GM21526 (cell line): ENCODE measurements around the gene PLEKHS1.
"Not testable (repeated sequence)": the region's sequence is repeated elsewhere in the genome, so short reads cannot be mapped to it uniquely, and the experiment has no call there.

Source experiments
- ATAC-seq: cut with Tn5 transposase; IDR thresholded peaks from one replicate; pipeline ENCODE4 v1.9.1; 2021; ENCODE audit warnings: moderate library complexity; ENCODE audit not compliant: unreplicated experiment, low FRiP score

PLEKHS1 gene

GRCh38 chr10:113739577-113739976 is 11.9 kb upstream of the PLEKHS1 start:
- ATAC-seq, result no peak

- no peak for ATAC-seq
These were observed 10.6 kb upstream of the PLEKHS1 start for GRCh38 chr10:113740850-113741249.

DNA sequence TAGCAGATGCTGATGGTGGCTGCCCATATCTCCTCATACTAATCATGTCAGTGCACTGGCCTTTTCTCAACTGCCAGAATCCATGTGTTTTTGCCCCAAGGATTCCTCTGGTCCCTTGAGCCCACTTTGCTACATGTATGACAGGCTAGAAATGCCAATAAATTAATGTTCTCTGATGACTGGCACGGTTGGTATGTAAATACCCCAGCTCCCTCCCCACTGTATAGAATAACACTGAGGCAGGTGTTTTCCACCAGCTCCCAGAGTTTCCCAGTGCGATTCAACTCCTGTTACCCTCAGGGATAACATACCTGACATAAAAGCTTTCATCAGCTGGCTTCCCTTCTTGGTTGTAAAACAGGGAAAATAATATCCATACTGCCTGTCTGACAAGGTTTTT is 9.0 kb upstream of the PLEKHS1 start:
- no peak for ATAC-seq

- ATAC-seq, result no peak
These were observed 7.9 kb upstream of the PLEKHS1 start for GRCh38 chr10:113743594-113743993.

GRCh38 chr10:113745374-113745773 is 6.1 kb upstream of the PLEKHS1 start:
- ATAC-seq, result no peak

GRCh38 chr10:113746217-113746957 is 5.1 kb upstream of the PLEKHS1 start:
- no peak for ATAC-seq

DNA sequence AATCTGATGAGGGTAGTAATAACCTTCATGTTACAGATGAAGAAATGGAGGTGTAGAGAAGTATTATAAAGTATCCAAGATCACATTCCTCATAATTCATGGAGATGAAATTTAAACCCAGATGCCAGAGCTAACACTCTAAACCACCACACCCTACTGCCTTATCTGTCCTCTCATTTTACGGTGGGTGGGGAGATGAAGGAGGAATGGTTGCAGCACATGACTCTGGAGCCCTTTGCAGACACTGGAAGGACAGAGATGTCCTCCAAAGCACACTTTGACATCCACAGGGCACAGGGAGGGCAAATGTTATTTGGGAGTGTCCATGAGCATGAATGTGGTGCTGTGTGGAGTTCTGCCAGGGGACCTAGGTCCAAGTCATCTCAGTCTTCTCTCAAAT is 1.1 kb downstream of the PLEKHS1 start:
- no peak for ATAC-seq

DNA sequence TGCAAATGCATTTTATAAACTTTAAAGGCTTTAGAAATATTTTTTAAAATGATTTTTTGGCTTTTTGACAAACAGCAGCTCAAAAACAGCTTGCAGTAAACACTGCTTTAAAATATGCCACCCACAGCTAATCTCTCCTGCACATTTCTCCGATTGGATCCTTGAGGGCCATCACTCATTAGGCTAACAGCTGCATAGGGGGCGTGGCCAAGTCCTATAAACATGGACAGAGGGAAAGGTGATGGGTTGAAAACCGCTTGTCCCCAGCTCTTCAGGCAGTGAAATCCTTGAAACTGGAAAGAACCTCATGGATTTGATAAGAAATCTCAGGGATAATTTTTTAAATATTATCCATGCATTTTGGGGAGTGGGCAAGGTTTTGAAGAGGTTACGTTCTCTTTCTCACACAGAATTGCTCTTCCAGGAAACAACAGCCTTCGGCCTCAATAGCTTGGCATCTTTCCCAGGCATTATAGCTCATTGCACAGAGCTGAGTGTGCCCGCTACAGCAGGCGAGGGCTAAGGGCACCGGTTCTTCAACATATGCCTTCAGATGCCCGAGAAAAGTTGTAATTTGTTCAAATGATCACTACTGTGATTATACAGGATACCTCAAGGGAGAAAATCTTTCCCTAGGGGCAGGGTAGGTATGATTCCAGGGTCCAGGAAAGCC is 1.7 kb downstream of the PLEKHS1 start:
- no peak for ATAC-seq

- no peak for ATAC-seq
These were observed 2.6 kb downstream of the PLEKHS1 start for GRCh38 chr10:113754125-113754524.

GRCh38 chr10:113754768-113755167 is 3.3 kb downstream of the PLEKHS1 start:
- ATAC-seq, result no peak

DNA sequence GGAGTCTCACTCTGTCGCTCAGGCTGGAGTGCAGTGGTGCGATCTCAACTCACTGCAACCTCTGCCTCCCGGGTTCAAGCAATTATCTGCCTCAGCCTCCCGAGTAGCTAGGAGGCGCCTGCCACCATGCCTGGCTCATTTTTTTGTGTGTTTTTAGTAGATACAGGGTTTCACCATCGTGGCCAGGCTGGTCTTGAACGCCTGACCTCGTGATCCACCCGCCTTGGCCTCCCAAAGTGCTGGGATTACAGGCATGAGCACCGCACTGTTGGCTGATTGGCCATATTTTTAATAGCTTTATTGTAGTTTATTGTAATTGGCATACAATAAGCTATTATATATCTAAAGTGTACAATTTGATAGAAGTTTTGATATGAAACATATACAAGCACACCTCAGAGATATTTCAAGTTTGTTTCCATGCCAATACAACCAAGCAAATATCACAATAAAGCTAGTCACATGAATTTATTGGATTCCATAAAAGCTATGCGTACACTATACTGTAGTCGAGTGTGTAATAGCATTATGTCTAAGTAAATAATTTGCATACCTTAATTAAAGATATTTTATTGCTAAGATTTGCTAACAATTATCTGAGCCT is 5.6 kb downstream of the PLEKHS1 start:
- ATAC-seq, result no peak

DNA sequence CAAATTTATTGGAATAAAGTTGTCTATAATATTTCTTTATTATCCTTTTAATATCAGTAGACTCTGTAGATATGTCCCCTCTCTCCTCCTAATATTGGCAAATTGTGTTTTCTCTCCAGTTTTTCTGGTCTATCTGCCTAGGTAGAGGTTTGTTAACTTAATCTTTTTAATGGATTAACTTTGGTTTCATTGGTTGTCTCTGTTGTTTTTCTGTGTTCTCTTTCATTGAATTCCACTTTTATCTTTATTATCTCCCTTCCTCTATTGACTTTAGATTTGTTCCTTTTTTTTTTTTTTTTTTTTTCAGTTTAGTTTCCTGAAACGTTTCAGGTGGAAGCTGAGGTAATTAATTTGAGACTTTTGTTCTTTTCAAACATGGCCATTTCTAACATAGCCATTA is 10.6 kb downstream of the PLEKHS1 start:
- no peak for ATAC-seq

DNA sequence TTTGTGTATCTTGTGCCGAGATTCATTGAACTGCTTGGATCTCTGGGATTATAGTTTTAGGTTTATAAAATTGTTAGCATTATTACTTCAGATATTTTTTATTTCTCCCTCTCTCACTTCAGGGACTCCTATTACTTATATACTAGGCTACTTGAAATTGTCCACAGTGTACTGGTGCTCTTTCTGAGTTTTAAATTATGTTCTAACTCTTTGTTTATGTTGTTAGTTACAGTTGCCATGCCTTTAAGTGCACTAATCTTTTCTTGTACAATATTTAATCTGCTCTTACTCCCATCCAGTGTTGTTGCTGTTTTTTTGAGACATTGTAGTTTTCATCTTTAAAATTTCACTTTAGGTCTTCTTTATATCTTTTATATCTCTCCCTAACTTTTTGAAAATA is 13.1 kb downstream of the PLEKHS1 start:
- no peak for ATAC-seq

- ATAC-seq, result no peak
These were observed 14.4 kb downstream of the PLEKHS1 start for GRCh38 chr10:113765910-113766309.

DNA sequence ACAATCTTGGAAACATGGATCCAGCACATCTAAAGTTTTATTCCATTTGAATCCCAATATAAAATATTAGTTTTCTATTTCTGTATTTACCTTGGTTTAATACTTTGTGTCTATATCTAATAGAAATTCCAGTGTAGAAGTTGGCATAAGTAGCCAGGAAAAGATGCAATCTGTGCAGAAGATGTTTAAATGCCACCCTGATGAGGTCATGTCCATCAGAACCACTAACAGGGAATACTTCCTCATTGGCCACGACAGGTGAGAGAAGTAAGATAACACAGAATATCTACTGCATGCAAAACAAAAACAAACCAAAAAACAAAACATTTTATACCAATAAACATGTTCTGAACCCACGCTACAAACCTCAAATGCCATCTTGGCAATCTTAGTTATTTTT is 15.7 kb downstream of the PLEKHS1 start:
- ATAC-seq, result no peak

DNA sequence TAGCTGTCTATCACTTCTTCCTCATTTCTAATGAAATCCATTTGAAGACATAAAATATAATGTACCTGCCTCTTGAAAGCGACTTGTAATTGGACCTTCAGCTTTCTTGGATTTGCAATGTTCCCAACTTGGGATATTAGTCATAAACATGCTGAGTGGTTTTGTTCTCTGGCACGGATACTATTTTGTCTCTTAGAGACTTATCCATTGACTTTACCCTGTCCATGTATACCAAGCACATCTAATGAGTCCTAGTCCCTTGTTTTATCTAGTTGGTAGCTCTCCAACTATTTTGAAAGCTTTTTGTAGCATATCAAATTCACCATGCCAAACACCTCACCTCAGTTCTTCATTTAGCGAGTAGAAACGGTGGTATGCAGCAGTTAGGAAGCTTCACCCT is 18.9 kb downstream of the PLEKHS1 start:
- ATAC-seq, result no peak

DNA sequence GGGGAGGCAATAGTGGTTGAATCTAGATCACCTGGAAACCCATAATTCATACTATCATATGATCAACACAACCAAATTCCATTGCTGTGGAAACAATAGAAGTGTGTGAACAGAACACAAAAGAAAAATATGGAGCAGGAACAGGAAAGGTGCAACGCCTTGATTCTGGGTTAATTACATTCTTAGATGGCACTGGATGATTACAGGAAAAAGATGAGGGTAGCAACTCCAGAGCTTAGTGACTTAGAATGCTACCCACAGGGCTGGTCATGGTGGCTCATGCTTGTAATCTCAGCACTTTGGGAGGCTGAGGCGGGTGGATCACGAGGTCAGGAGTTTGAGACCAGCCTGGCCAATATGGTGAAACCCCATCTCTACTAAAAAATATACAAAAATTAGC is 19.6 kb downstream of the PLEKHS1 start:
- not testable (repeated sequence) for ATAC-seq

DNA sequence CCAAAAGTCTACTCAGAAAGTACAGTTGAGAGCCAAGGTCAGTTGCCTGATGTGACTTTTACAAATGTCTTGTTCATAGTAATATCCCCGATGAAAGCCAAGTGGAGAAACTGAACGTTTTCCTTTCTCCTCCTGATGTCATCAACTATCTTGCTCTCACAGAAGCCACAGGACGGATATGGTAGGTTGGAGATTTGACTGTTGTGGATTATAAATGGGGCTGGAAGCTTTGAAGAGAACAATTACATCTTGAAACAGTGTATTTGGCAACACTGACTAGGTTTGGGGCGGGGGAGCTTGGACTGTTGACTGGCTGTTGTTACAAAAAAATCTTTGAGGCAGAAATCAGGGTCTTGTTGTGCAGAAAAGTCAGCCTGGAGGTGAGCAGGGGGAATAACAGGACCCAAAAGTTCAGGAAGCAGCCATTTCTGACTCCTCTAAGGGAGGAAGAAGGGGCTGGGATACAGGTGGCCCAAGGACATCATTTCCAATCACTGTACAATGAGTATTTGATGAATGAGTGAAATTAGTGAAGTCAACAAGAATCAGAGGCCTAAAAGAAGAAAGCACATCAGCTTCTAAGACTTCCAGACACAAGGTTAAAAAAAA is 24.3 kb downstream of the PLEKHS1 start:
- ATAC-seq, result no peak

GRCh38 chr10:113776553-113776952 is 25.1 kb downstream of the PLEKHS1 start:
- no peak for ATAC-seq

DNA sequence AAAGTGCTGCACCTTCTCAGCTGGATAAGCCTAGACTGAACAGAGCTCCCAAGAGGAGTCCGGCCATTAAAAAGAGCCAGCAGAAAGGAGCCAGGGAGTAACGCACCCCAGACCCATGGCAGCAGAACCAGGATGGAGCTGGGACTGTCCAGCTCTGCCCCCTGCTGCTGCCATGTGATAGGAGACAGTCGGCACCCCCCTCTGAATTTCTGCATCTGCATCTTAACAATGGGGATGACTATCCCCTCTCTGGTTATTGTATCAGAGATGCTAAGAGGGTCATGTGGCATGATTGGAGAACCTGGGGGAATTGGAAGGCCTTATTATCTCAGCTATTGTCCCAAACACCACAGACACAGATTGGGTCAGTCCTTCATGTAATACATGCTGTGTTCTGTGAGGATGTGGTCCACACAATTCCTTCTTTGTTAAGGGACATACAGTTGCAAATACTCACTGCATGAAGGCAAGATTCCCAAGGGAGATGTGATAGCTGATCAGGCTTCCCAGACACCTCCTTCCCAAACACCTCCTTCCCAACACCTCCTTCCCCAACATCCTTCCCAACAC is 29.3 kb downstream of the PLEKHS1 start:
- no peak for ATAC-seq

DNA sequence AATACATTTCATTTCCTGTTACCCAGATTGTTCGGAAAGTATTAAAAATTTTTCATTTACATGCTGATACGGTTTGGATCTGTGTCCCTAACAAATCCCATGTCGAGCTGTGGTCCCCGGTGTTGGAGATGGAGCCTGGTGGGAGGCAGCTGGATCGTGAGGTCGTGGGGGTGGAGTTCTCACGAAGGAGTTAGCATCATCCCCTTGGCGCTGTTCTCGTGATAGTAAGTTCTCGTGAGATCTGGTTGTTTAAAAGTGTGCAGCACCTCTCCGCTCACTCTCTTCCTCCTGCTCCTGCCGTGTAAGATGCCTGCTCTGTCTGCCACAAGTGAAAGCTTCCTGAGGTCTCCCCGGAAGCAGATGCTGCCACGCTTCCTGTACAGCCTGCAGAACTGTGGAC is 30.9 kb downstream of the PLEKHS1 start:
- no peak for ATAC-seq
